Measurements from ENCODE around the gene SECISBP2.

The SECISBP2 gene

DNA sequence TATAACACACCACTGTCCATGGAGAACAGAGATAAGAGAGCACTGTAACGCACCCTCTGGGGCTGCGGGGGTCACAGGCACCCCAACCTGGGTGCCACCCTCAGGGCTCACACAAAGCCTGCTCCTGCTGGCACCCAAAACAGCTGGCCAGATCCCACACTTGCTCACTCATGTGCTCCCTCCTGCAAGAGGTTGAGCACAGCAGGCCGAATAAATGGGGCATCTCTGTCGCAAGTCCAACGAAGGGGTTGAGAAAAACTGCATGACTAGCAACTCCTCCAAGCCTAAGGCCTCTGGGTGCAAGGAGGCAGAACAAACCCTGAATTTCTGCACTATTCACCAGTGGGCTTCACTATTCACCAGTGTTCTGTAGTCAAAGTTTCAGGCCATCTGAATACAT is 80.3 kb downstream of the SECISBP2 start:
- no peaks in the 10 kb centered on the region for H3K9me3 Mint-ChIP-seq
- H3K4me3 Mint-ChIP-seq, result no peak overlapping the region
- H3K27me3 Mint-ChIP-seq, result no peaks in the 10 kb centered on the region
- peaks cover 25% of the 10 kb centered on the region for H3K4me1 Mint-ChIP-seq (ENCODE audit: low read depth)
- no peak for DNase-seq
- H3K27ac Mint-ChIP-seq, result peak overlapping the region; percentile 85
- peaks cover 98% of the 10 kb centered on the region for H3K36me3 Mint-ChIP-seq (ENCODE audit: low read depth)

DNA sequence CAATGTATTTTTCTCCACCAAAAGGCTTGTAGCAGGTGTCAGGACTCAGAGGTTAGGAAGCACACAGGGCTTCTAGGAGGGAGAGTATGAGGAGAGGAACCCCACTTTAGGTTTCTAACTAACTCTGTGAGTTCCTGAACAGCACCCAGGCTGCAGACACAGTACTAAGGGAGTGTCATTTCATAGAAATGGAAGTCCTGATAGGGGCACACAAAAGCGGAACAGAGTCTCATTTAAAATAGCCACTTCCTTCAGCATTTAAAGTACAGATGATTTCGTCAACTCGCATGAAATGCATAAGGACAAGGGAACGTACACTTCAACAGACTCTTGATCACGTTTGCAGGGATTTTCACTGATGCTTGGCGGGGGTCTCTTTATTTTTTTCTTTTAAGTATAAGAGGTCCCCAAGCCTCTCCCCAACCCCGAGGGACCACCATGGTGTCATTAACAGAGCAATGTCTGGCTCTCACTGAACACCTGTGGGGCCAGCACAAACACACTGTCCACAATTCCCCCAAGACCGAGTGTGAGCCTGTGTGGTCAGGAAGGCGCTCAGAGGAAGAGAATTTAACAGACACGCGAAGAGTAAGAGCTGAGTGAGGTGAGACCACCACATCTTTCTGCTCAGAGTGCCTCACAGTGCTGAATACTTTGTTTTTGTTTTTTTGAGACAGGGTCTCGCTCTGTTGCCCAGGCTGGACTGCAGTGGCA is 82.3 kb downstream of the SECISBP2 start:
- Mint-ChIP-seq H3K4me3 (no peak overlapping the region), H3K36me3 (ENCODE audit: low read depth) (peaks cover 99% of the 10 kb centered on the region), H3K27me3 (no peaks in the 10 kb centered on the region), H3K9me3 (no peaks in the 10 kb centered on the region), H3K27ac (peak overlapping the region; percentile 94), H3K4me1 (ENCODE audit: low read depth) (peaks cover 40% of the 10 kb centered on the region)
- no peak for DNase-seq

DNA sequence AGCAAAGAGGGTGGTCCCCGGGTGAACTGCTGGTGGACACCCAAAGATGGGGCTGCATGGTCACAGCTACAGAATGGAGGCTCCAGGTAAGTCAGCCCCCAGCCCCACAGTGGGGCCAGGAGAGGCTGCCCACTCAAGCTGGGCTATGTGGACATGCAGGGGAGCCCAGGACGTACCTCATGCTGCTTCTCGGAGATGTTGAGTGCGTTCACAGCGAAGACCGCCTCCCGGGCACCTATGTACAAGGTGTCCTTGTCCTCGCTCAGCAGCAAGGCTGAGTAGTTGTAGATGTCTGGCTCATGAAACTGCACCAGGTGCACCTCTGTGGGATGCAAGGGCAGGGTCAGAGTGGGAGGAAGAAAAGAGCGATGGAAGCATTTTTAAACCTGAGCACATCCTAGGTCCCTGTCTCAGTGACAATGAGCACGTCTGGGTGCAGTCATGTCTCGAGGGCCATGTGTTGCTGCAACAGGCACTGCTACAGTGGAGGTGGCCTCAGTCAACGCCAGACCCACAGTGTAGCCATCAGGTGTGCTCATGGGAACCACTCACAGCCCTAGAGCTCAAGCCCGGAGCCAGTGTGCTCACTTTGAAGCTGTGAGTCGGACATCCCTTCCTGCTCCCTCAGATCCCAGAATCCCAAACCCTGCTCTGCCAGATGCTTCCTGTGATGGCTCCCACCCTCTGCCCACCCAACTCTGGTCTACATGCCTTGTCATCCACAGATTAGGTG is 84.6 kb downstream of the SECISBP2 start:
- DNase-seq, result no peak
- peaks cover 99% of the 10 kb centered on the region for H3K36me3 Mint-ChIP-seq (ENCODE audit: low read depth)
- no peaks in the 10 kb centered on the region for H3K27me3 Mint-ChIP-seq
- H3K9me3 Mint-ChIP-seq, result no peaks in the 10 kb centered on the region
- H3K4me3 Mint-ChIP-seq, result no peak overlapping the region
- H3K27ac Mint-ChIP-seq, result peak overlapping the region; percentile 94
- peaks cover 62% of the 10 kb centered on the region for H3K4me1 Mint-ChIP-seq (ENCODE audit: low read depth)

DNA sequence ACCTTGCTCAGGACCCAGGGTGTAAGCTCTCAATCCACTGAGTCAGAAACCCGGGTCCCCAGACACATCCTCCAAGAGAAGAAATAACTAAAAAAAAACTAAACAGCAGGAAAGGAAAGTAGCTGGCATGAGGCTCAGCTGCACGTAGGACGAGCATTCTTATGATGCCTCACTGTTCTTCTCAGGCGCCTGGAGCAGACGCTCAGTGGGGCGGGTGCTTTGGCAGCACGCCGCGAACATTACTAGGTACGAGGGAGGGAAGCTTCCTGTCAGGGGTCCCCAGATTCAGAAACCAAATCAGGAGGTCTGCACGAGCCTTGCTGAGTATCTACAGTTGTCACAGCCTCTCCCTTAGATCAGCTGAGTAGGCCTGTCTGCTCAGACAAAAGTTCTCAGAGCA is 85.8 kb downstream of the SECISBP2 start:
- no peaks in the 10 kb centered on the region for H3K9me3 Mint-ChIP-seq
- H3K4me1 Mint-ChIP-seq (ENCODE audit: low read depth), result peaks cover 72% of the 10 kb centered on the region
- H3K27ac Mint-ChIP-seq, result peak overlapping the region; percentile 94
- peaks cover 98% of the 10 kb centered on the region for H3K36me3 Mint-ChIP-seq (ENCODE audit: low read depth)
- no peak for DNase-seq
- no peaks in the 10 kb centered on the region for H3K27me3 Mint-ChIP-seq
- no peak overlapping the region for H3K4me3 Mint-ChIP-seq

DNA sequence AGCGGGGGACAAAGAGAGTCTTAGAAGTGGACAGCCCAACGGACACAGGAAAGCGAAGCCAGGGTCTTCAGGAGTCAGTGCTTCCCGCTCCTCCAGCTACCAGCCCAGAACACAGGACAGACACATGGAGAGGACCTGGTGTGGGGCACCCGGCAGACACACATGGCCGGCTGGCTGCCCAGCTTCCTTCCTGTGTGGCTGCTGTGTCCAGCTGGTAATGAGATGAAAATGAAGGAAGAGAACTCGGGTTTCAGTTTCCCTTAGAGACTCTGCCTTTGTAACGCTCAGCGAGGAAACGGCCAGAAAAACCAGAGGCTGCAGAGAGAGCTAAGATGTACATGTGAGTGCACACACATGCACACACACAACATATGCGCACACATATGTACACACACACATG is 87.5 kb downstream of the SECISBP2 start:
- H3K4me1 Mint-ChIP-seq (ENCODE audit: low read depth), result peaks cover 83% of the 10 kb centered on the region
- H3K4me3 Mint-ChIP-seq, result peak overlapping the region; percentile 10
- DNase-seq, result no peak
- no peaks in the 10 kb centered on the region for H3K27me3 Mint-ChIP-seq
- peaks cover 99% of the 10 kb centered on the region for H3K36me3 Mint-ChIP-seq (ENCODE audit: low read depth)
- H3K27ac Mint-ChIP-seq, result peak overlapping the region; percentile 94
- peaks cover under 1% of the 10 kb centered on the region for H3K9me3 Mint-ChIP-seq

DNA sequence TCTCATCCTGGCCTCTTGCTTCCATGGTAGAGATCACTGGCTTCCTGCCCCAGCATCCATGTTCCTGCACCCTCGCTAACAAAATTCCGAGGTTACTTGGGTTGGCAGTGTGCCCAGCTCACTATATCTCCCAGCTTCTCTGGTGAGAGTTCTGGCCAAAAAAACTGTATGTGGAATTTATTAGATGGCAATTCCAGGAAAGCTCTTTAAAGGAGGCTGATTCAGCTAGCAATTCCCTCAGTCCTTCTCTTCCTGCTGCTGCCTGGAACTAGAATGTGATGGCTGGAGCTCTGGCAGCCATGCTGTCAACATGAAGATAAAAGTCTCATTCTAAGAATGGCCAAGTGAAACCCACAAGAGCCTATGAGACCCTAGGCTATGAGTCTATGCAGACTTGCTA is 88.8 kb downstream of the SECISBP2 start:
- peaks cover 99% of the 10 kb centered on the region for H3K36me3 Mint-ChIP-seq (ENCODE audit: low read depth)
- no peak overlapping the region for H3K4me3 Mint-ChIP-seq
- no peaks in the 10 kb centered on the region for H3K27me3 Mint-ChIP-seq
- DNase-seq, result no peak
- H3K4me1 Mint-ChIP-seq (ENCODE audit: low read depth), result peaks cover 84% of the 10 kb centered on the region
- peaks cover 6% of the 10 kb centered on the region for H3K9me3 Mint-ChIP-seq
- peak overlapping the region; percentile 94 for H3K27ac Mint-ChIP-seq

DNA sequence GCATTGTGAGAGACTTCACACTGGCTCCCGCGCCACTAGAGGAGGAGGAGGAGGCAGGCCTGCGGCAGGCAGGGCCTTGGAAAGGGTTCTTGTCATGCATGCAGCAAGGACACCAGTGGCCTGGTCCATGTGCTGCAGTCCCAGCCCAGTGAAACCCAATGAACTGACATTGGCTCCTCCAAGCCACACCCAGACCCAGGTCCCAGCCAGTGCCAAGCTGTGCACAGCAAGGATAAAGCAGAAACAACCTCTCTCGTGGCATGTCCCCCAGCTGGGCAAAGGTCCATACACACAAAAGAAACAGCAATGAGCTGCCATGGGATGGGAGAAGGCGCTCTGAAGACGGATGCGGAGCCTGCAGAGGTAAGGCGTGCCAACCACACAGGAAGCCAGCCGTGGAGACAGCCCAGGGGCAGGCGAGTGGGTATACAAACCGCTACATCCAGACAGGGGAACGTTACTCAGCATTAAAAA is 90.4 kb downstream of the SECISBP2 start:
- peak; percentile 74 for DNase-seq
- peaks cover 99% of the 10 kb centered on the region for H3K36me3 Mint-ChIP-seq (ENCODE audit: low read depth)
- H3K4me3 Mint-ChIP-seq, result peak overlapping the region; percentile 72
- peak overlapping the region; percentile 99 for H3K27ac Mint-ChIP-seq
- H3K9me3 Mint-ChIP-seq, result peaks cover 6% of the 10 kb centered on the region
- H3K27me3 Mint-ChIP-seq, result no peaks in the 10 kb centered on the region
- peaks cover 93% of the 10 kb centered on the region for H3K4me1 Mint-ChIP-seq (ENCODE audit: low read depth)
